GM23338 (cell line): ENCODE measurements around the gene SLC17A8.
"Not testable (repeated sequence)": the region's sequence is repeated elsewhere in the genome, so short reads cannot be mapped to it uniquely, and the experiment has no call there.

Source experiments
- CREB1 ChIP-seq: fragments of 250-450 bp; sonication (Bioruptor Pico); IDR thresholded peaks from 2 replicates; pipeline ENCODE4 v1.5.0; 2020; ENCODE audit warnings: low read depth, mild to moderate bottlenecking, moderate library complexity
- CTCF ChIP-seq, 2 experiments: fragments of 200-600 bp in 1 of 2; sonication (generic) in 1 of 2; conservative IDR thresholded peaks; 2 replicates each; pipeline versions ENCODE4 v1.5.1 to v1.6.1; 2016 to 2017; ENCODE audit warnings: antibody characterized with exemption in 2 of 2, low read depth in 2 of 2, mild to moderate bottlenecking in 2 of 2, moderate library complexity in 1 of 2
- EZH2 ChIP-seq: fragments of 200-600 bp; sonication (generic); IDR thresholded peaks from one replicate; pipeline ENCODE4 v1.8.0; 2017; ENCODE audit warnings: antibody characterized with exemption, mild to moderate bottlenecking, low read depth; ENCODE audit not compliant: unreplicated experiment
- POLR2AphosphoS5 ChIP-seq: IDR thresholded peaks from 2 replicates; pipeline ENCODE4 v1.6.1; 2016; ENCODE audit warnings: antibody characterized with exemption, low read depth
- REST ChIP-seq: IDR thresholded peaks from one replicate; pipeline ENCODE4 v1.6.1; 2018; ENCODE audit warnings: antibody characterized with exemption; ENCODE audit not compliant: unreplicated experiment
- ZNF114 ChIP-seq: fragments of 250-450 bp; sonication (Bioruptor Pico); IDR thresholded peaks from 2 replicates; pipeline ENCODE4 v1.5.0; 2020; ENCODE audit warnings: mild to moderate bottlenecking, moderate library complexity

- TF ChIP-seq CTCF (conservative IDR thresholded peaks at IDR 0.05; ENCODE audit: low read depth in 2 of 2); ZNF114 (CRISPR knock-in tag); REST; POLR2AphosphoS5; CREB1; EZH2: not testable (repeated sequence)
These were observed 12.5 kb upstream of the SLC17A8 start for GRCh38 chr12:100344351-100344750.
